ENCODE measurements around the gene UCK2. TPM values are rescaled to one million over a fixed set of nuclear protein-coding genes. Genes with fewer than 3 reads are reported as not detected.

The UCK2 gene
- total and polyA plus RNA-seq, 9 of the 15 experiments (the other 6 are each of a cell fraction or from before 2014, with no cell fraction given), result 71.6 to 145 (median 95.8) TPM

DNA sequence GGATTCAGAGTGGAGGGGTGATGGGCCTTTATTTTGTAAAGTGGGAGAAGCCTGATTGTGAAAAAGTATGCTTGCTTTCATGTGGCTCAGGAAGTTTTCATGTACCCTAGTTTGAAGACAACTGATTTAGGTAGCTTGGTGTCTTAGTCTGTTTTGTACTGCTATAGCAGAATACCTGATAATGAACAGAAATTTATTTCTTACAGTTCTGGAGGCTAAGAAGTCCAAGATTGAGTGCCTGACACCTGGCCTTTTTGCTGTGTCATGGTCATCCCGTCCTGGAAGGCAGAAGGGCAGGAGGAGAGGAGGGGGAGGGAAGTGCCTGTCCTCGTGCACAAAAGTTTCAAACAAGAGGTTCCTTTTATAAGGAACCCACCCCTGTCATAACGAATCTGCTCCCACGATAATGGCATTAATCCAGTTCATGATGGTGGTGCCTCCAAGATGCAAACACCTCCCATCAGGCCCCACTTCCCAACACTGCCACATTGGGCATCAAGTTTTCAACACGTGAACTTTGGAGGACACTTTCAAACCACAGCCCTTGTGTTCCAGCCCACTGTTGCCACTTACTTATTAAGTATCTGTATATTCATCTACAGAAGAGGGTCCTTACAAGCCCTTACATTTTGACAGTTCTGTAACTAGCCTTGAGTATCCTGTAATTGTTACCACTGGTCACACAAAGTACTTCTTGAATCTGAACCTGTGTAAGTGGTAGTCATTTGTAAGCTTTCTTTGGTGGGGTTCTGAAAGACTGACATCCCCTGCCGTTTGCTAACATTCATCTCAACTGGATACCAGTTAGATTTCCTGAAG, 9.5 kb downstream of the UCK2 start (continued):
- TF ChIP-seq HES1 (IDR thresholded peaks at IDR 0.05; ENCODE audit: low read depth), result no peak
- TF ChIP-seq HNRNPUL1 (IDR thresholded peaks at IDR 0.05; ENCODE audit: low read length), result no peak
- TF ChIP-seq ZC3H11A (IDR thresholded peaks at IDR 0.05; ENCODE audit: low read depth, low read length), result no peak
- TF ChIP-seq VEZF1 (CRISPR knock-in tag; IDR thresholded peaks at IDR 0.05), result peak; percentile 68
- TF ChIP-seq ASH1L (IDR thresholded peaks at IDR 0.05; ENCODE audit: borderline replicate concordance, low read depth, partially characterized antibody), result no peak
- no peak for TF ChIP-seq ZNF586 (CRISPR knock-in tag; conservative IDR thresholded peaks at IDR 0.05)
- TF ChIP-seq ZNF140 (CRISPR knock-in tag; IDR thresholded peaks at IDR 0.05), result no peak
- no peak for TF ChIP-seq RNF2 (IDR thresholded peaks at IDR 0.05)
- no peak for TF ChIP-seq ARHGAP35 (IDR thresholded peaks at IDR 0.05; ENCODE audit: partially characterized antibody)
- TF ChIP-seq SRSF7 (optimal IDR thresholded peaks at IDR 0.05; ENCODE audit: low read depth, low read length), result no peak
- TF ChIP-seq HNRNPL (IDR thresholded peaks at IDR 0.05; ENCODE audit: low read depth, low read length), result no peak
- TF ChIP-seq ZNF780A (CRISPR knock-in tag; IDR thresholded peaks at IDR 0.05), result no peak
- TF ChIP-seq BRD9 (IDR thresholded peaks at IDR 0.05; ENCODE audit: low read depth, partially characterized antibody), result peak; percentile 57
- peak; percentile 72 for TF ChIP-seq EP300 (IDR thresholded peaks at IDR 0.05; ENCODE audit: low read length)
- no peak for TF ChIP-seq EHMT2 (IDR thresholded peaks at IDR 0.05)
- no peak for TF ChIP-seq ZNF707 (CRISPR knock-in tag; conservative IDR thresholded peaks at IDR 0.05)
- TF ChIP-seq TSC22D4 (tag; IDR thresholded peaks at IDR 0.05), result no peak
- no peak for TF ChIP-seq ZKSCAN3 (CRISPR knock-in tag; IDR thresholded peaks at IDR 0.05)
- TF ChIP-seq, protein P1, sequence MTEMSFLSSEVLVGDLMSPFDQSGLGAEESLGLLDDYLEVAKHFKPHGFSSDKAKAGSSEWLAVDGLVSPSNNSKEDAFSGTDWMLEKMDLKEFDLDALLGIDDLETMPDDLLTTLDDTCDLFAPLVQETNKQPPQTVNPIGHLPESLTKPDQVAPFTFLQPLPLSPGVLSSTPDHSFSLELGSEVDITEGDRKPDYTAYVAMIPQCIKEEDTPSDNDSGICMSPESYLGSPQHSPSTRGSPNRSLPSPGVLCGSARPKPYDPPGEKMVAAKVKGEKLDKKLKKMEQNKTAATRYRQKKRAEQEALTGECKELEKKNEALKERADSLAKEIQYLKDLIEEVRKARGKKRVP (CRISPR knock-in tag; IDR thresholded peaks at IDR 0.05), result no peak
- no peak for TF ChIP-seq ZNF197 (CRISPR knock-in tag; IDR thresholded peaks at IDR 0.05; ENCODE audit: low read depth)
- no peak for TF ChIP-seq ZNF354B (CRISPR knock-in tag; IDR thresholded peaks at IDR 0.05)
- TF ChIP-seq, protein P2, sequence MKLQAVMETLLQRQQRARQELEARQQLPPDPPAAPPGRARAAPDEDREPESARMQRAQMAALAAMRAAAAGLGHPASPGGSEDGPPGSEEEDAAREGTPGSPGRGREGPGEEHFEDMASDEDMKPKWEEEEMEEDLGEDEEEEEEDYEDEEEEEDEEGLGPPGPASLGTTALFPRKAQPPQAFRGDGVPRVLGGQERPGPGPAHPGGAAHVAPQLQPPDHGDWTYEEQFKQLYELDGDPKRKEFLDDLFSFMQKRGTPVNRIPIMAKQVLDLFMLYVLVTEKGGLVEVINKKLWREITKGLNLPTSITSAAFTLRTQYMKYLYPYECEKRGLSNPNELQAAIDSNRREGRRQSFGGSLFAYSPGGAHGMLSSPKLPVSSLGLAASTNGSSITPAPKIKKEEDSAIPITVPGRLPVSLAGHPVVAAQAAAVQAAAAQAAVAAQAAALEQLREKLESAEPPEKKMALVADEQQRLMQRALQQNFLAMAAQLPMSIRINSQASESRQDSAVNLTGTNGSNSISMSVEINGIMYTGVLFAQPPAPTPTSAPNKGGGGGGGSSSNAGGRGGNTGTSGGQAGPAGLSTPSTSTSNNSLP (IDR thresholded peaks at IDR 0.05; ENCODE audit: borderline replicate concordance, low read depth, low read length), result no peak
- TF ChIP-seq SMARCE1 (IDR thresholded peaks at IDR 0.05), result peak; percentile 85
- TF ChIP-seq, protein P3, sequence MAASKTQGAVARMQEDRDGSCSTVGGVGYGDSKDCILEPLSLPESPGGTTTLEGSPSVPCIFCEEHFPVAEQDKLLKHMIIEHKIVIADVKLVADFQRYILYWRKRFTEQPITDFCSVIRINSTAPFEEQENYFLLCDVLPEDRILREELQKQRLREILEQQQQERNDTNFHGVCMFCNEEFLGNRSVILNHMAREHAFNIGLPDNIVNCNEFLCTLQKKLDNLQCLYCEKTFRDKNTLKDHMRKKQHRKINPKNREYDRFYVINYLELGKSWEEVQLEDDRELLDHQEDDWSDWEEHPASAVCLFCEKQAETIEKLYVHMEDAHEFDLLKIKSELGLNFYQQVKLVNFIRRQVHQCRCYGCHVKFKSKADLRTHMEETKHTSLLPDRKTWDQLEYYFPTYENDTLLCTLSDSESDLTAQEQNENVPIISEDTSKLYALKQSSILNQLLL (CRISPR knock-in tag; IDR thresholded peaks at IDR 0.05; ENCODE audit: borderline replicate concordance), result no peak

Data from K562 (cell line).